HG02970 (cell line): ENCODE results near the gene ZIC2.

Experiments
- ATAC-seq: cut with Tn5 transposase; IDR thresholded peaks from one replicate; pipeline ENCODE4 v1.9.1; 2021; ENCODE audit warnings: mild to moderate bottlenecking, moderate library complexity, moderate number of reproducible peaks; ENCODE audit not compliant: unreplicated experiment, low FRiP score

The ZIC2 gene

GRCh38 chr13:99984461-99985240 is 3.1 kb downstream of the ZIC2 start:
- no peak for ATAC-seq

GRCh38 chr13:99985241-99985874 is 3.8 kb downstream of the ZIC2 start:
- no peak for ATAC-seq

GRCh38 chr13:99985886-99986527 is 4.4 kb downstream of the ZIC2 start:
- no peak for ATAC-seq

GRCh38 chr13:99986741-99987140 is 5.2 kb downstream of the ZIC2 start:
- ATAC-seq, result no peak

- no peak for ATAC-seq
Measured at GRCh38 chr13:99987154-99988019, 5.8 kb downstream of the ZIC2 start.

GRCh38 chr13:99988529-99989275 is 7.1 kb downstream of the ZIC2 start:
- ATAC-seq, result no peak

GRCh38 chr13:99989276-99990125 is 7.9 kb downstream of the ZIC2 start:
- no peak for ATAC-seq

- no peak for ATAC-seq
Measured at GRCh38 chr13:99990126-99990977, 8.8 kb downstream of the ZIC2 start.

- no peak for ATAC-seq
Measured at GRCh38 chr13:99991013-99991827, 9.6 kb downstream of the ZIC2 start.

- no peak for ATAC-seq
Measured at GRCh38 chr13:99991828-99992775, 10.5 kb downstream of the ZIC2 start.

- no peak for ATAC-seq
Measured at GRCh38 chr13:99992949-99993351, 11.4 kb downstream of the ZIC2 start.

- no peak for ATAC-seq
Measured at GRCh38 chr13:99993660-99994637, 12.4 kb downstream of the ZIC2 start.

GRCh38 chr13:99994638-99995020 is 13.0 kb downstream of the ZIC2 start:
- ATAC-seq, result no peak

- no peak for ATAC-seq
Measured at GRCh38 chr13:99995104-99995588, 13.6 kb downstream of the ZIC2 start.
